Esophagus muscularis mucosa (tissue), 3 donors: ENCODE measurements around the gene DCLK2.

Experiments
- POLR2A ChIP-seq: fragments of 450-650 bp; IDR thresholded peaks from one replicate; pipeline ENCODE4 v1.6.1; 2017; ENCODE audit warnings: antibody characterized with exemption, moderate library complexity, mild to moderate bottlenecking, low read depth
- TF ChIP-seq, protein P1 (sequence below), 3 experiments: fragments of 200-600 bp in 2 of 3; fragments of 450-650 bp in 1 of 3; sonication (generic) in 2 of 3; IDR thresholded peaks; one replicate each; pipeline ENCODE4 v1.5.1; 2017 to 2019; ENCODE audit warnings: antibody characterized with exemption in 3 of 3, mild to moderate bottlenecking in 2 of 3, moderate library complexity in 1 of 3

DNA sequence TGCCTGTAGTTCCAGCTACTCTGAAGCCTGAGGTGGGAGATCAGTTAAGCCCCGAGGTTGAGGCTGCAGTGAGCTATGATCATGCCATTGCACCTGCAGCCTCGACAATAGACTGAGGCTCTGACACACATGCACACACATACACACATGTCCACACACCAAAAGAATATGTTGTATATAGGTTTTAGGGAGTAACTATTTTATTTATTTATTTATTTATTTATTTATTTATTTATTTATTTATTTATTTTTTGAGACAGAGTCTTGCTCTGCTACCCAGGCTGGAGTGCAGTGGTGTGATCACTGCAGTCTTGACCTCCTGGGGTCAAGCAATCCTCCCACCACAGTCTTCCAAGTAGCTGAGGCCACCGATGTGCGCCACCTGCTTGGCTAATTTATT lies 78.3 kb downstream of the DCLK2 start:
- TF ChIP-seq, protein P1, sequence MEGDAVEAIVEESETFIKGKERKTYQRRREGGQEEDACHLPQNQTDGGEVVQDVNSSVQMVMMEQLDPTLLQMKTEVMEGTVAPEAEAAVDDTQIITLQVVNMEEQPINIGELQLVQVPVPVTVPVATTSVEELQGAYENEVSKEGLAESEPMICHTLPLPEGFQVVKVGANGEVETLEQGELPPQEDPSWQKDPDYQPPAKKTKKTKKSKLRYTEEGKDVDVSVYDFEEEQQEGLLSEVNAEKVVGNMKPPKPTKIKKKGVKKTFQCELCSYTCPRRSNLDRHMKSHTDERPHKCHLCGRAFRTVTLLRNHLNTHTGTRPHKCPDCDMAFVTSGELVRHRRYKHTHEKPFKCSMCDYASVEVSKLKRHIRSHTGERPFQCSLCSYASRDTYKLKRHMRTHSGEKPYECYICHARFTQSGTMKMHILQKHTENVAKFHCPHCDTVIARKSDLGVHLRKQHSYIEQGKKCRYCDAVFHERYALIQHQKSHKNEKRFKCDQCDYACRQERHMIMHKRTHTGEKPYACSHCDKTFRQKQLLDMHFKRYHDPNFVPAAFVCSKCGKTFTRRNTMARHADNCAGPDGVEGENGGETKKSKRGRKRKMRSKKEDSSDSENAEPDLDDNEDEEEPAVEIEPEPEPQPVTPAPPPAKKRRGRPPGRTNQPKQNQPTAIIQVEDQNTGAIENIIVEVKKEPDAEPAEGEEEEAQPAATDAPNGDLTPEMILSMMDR (IDR thresholded peaks at IDR 0.05) = no peak
- no peak for TF ChIP-seq POLR2A
